T-cell (primary cell): ENCODE results near the gene IP6K1. TPM values are rescaled to one million over a fixed set of nuclear protein-coding genes. Genes with fewer than 3 reads are reported as not detected.

Source experiments
- ATAC-seq, 4 experiments: fragments of 200-7000 bp in 3 of 4; fragments of 150-1000 bp in 1 of 4; cut with Tn5 transposase; replicated peaks in 1 of 4; 1 replicate in 3 of 4; 2 replicates in 1 of 4; pipeline ENCODE4 v1.10.0; 2021; ENCODE audit warnings: moderate library complexity in 3 of 4, mild to moderate bottlenecking in 2 of 4, moderate number of reproducible peaks in 1 of 4
- CTCF ChIA-PET, 2 donors: fragments of 300-600 bp; sonication (Branson Sonifier 250); formaldehyde crosslinking; loops; one replicate each; lab custom pipeline; 2022; ENCODE audit warnings: antibody characterized with exemption in 2 of 2; lab: Charles Lee
- POLR2A ChIA-PET, 2 donors: fragments of 300-600 bp; sonication (Branson Sonifier 250); formaldehyde crosslinking; loops; one replicate each; lab custom pipeline; 2022; ENCODE audit warnings: antibody characterized with exemption in 2 of 2; lab: Charles Lee
- DNase-seq, 35 experiments: peaks; one replicate each; pipeline versions ENCODE4 v3.0.0 to v3.0.0-alpha.2; 2013 to 2023
- H3K27ac ChIP-seq: one replicate; pipeline ENCODE4 v1.5.1; 2013; ENCODE audit warnings: low read length
- H3K27me3 ChIP-seq, 2 experiments: replicated peaks in 1 of 2; 1 replicate in 1 of 2; 2 replicates in 1 of 2; pipeline versions ENCODE4 v1.6.1 to v1.7.0; 2013; ENCODE audit warnings: low read length in 1 of 2, mixed read lengths in 1 of 2; ENCODE audit not compliant: control insufficient read depth in 2 of 2, insufficient read depth in 2 of 2; ENCODE audit errors: extremely low read depth in 1 of 2
- H3K36me3 ChIP-seq, 2 donors: 1 replicate in 1 of 2; 2 replicates in 1 of 2; pipeline versions ENCODE4 v1.6.1 to v1.7.0; 2013; ENCODE audit warnings: low read length in 1 of 2; ENCODE audit not compliant: control insufficient read depth in 2 of 2, insufficient read depth in 1 of 2; ENCODE audit errors: extremely low read depth in 1 of 2
- H3K4me1 ChIP-seq, 2 experiments: 1 replicate in 1 of 2; 2 replicates in 1 of 2; pipeline versions ENCODE4 v1.6.1 to v1.7.0; 2013; ENCODE audit warnings: low read length in 2 of 2, mixed read lengths in 1 of 2; ENCODE audit not compliant: insufficient read depth in 2 of 2, control insufficient read depth in 1 of 2; ENCODE audit errors: extremely low read depth in 1 of 2
- H3K4me3 ChIP-seq, 2 donors: 1 replicate in 1 of 2; 2 replicates in 1 of 2; pipeline versions ENCODE4 v1.5.1 to v1.7.0; 2013; ENCODE audit warnings: mild to moderate bottlenecking in 2 of 2, low read length in 1 of 2, moderate library complexity in 1 of 2; ENCODE audit not compliant: control insufficient read depth in 1 of 2; ENCODE audit errors: extremely low read depth in 1 of 2
- H3K9me3 ChIP-seq: 2 replicates; pipeline ENCODE4 v1.7.0; 2013
- H3K27ac Mint-ChIP-seq, 2 donors: one replicate each; pipeline ENCODE4 v1.8.0; 2020 to 2021; ENCODE audit warnings: mild to moderate bottlenecking in 2 of 2, mixed read lengths in 2 of 2
- H3K27me3 Mint-ChIP-seq, 2 donors: one replicate each; pipeline ENCODE4 v1.8.0; 2021 to 2022; ENCODE audit warnings: mixed read lengths in 2 of 2
- H3K36me3 Mint-ChIP-seq: one replicate; pipeline ENCODE4 v1.8.0; 2021; ENCODE audit warnings: mixed read lengths
- H3K4me1 Mint-ChIP-seq, 3 donors: one replicate each; pipeline ENCODE4 v1.8.0; 2020 to 2022; ENCODE audit warnings: mixed read lengths in 3 of 3, mild to moderate bottlenecking in 1 of 3
- H3K4me3 Mint-ChIP-seq, 3 donors: one replicate each; pipeline ENCODE4 v1.8.0; 2020 to 2022; ENCODE audit warnings: mild to moderate bottlenecking in 3 of 3, mixed read lengths in 3 of 3, moderate library complexity in 3 of 3
- H3K9me3 Mint-ChIP-seq, 3 donors: one replicate each; pipeline ENCODE4 v1.8.0; 2020 to 2022; ENCODE audit warnings: mixed read lengths in 3 of 3
- WGBS: methylation state at CpG from one replicate; pipeline ENCODE4 v1.1.5; 2013; ENCODE audit warnings: missing lambda C conversion rate; ENCODE audit not compliant: insufficient coverage; 5-methylcytosine and 5-hydroxymethylcytosine counted together
- total RNA-seq, 35 experiments: library from RNA in 6 of 35; stranded (reverse) in 6 of 35; fragments of 120-200 nt in 1 of 35; gene quantifications; one replicate each; pipeline versions ENCODE4 v1.2.1 to v1.2.4 and lab custom pipeline; 2013 to 2026

Gene IP6K1
- total RNA-seq, 5 donors from 2014 or later (not counting 1 experiment from before 2014, with no cell fraction given): 31.6 to 62.2 (median 57.0) TPM

- Histone ChIP-seq H3K9me3 (no peaks in the 10 kb centered on the region), H3K27ac (peak overlapping the region; percentile 88), H3K36me3 (peaks cover 0 to 44% of the 10 kb centered on the region in 2 donors), H3K27me3 (no peaks in the 10 kb centered on the region), H3K4me1 (peaks cover 4 to 47% of the 10 kb centered on the region in 2 experiments), H3K4me3 (peak overlapping the region; percentile 65 to 82)
- Mint-ChIP-seq H3K4me1 (peaks cover 49 to 55% (median 51%) of the 10 kb centered on the region in 3 donors), H3K36me3 (peaks cover 19% of the 10 kb centered on the region), H3K27ac (peak overlapping the region; percentile 98 to 99), H3K27me3 (no peaks in the 10 kb centered on the region), H3K9me3 (no peaks in the 10 kb centered on the region), H3K4me3 (peak overlapping the region; percentile 85 to 97 (median 95))
- ChIA-PET CTCF (interaction anchor here in 1 of 2 donors (0.5 to 1.7 kb wide), 3 partner anchors 10 to 1744 kb away, joined by 5 to 22 read pairs (median 5); partner anchors contain the start of gene INKA1), POLR2A (interaction anchor here in 1 of 2 donors (0.6 to 0.7 kb wide), 2 partner anchors 10 to 1769 kb away, joined by 5 to 14 read pairs; partner anchors contain the start of gene INKA1)
- WGBS: 42% methylated on average over 8 of the region's 9 CpGs
- no peak for DNase-seq
- ATAC-seq: peak; percentile 4 to 11 (median 4)
Observed at GRCh38 chr3:49812916-49813496, 26.7 kb upstream of the IP6K1 start.

- H3K4me1 ChIP-seq: peaks cover 28 to 70% of the 10 kb centered on the region in 2 experiments
- ChIA-PET CTCF (interaction anchor here in 1 of 2 donors (0.9 kb wide), 1 partner anchor 30 kb away, joined by 3 read pairs; no protein-coding TSS in a partner anchor), POLR2A (no interaction called here)
- H3K27me3 ChIP-seq: no peaks in the 10 kb centered on the region
- peaks cover 0 to 48% of the 10 kb centered on the region in 2 donors for H3K36me3 ChIP-seq
- Mint-ChIP-seq H3K4me1 (peaks cover 67 to 72% (median 67%) of the 10 kb centered on the region in 3 donors), H3K27me3 (peaks cover 0 to under 1% of the 10 kb centered on the region in 2 donors), H3K9me3 (no peaks in the 10 kb centered on the region), H3K27ac (peak overlapping the region; percentile 80 to 89), H3K36me3 (peaks cover 17% of the 10 kb centered on the region), H3K4me3 (peak overlapping the region in 1 of 3 donors; percentile 62)
- no peak overlapping the region for H3K4me3 ChIP-seq
- no peaks in the 10 kb centered on the region for H3K9me3 ChIP-seq
- ATAC-seq (no peak), DNase-seq (no peak)
- H3K27ac ChIP-seq: no peak overlapping the region
- 84% methylated on average over 8 of the region's 13 CpGs for WGBS
Observed at GRCh38 chr3:49807431-49808114, 21.2 kb upstream of the IP6K1 start.

GRCh38 chr3:49806850-49807249 is 20.5 kb upstream of the IP6K1 start:
- CTCF ChIA-PET: interaction anchor here in 1 of 2 donors (1.2 kb wide), 1 partner anchor 32 kb away, joined by 5 read pairs; no protein-coding TSS in a partner anchor
- peaks cover 0 to under 1% of the 10 kb centered on the region in 2 experiments for H3K27me3 ChIP-seq
- H3K27ac ChIP-seq: peak overlapping the region; percentile 51
- DNase-seq: no peak
- ATAC-seq: no peak
- no peak overlapping the region for H3K4me3 ChIP-seq
- peaks cover 28 to 68% of the 10 kb centered on the region in 2 experiments for H3K4me1 ChIP-seq
- no peaks in the 10 kb centered on the region for H3K9me3 ChIP-seq
- peaks cover 0 to 41% of the 10 kb centered on the region in 2 donors for H3K36me3 ChIP-seq
- Mint-ChIP-seq H3K4me1 (peaks cover 64 to 68% (median 67%) of the 10 kb centered on the region in 3 donors), H3K9me3 (no peaks in the 10 kb centered on the region), H3K27me3 (peaks cover 0 to 3% of the 10 kb centered on the region in 2 donors), H3K27ac (peak overlapping the region; percentile 80 to 89), H3K36me3 (peaks cover 16% of the 10 kb centered on the region), H3K4me3 (peak overlapping the region in 1 of 3 donors; percentile 62)
- WGBS: 100% methylated on average over 2 of the region's 2 CpGs
- POLR2A ChIA-PET: interaction anchor here in 1 of 2 donors (0.5 to 0.9 kb wide), 2 partner anchors 8 to 10 kb away, joined by 4 to 7 read pairs; no protein-coding TSS in a partner anchor

- peaks cover 0 to 6% of the 10 kb centered on the region in 2 donors for H3K27me3 Mint-ChIP-seq
- Histone ChIP-seq H3K36me3 (peaks cover 0 to 33% of the 10 kb centered on the region in 2 donors), H3K4me1 (peaks cover 28 to 65% of the 10 kb centered on the region in 2 experiments), H3K27ac (peak overlapping the region; percentile 51), H3K4me3 (peak overlapping the region in 1 of 2 donors; percentile 11), H3K27me3 (peaks cover 0 to 4% of the 10 kb centered on the region in 2 experiments), H3K9me3 (no peaks in the 10 kb centered on the region)
- H3K9me3 Mint-ChIP-seq: no peaks in the 10 kb centered on the region
- H3K4me3 Mint-ChIP-seq: peak overlapping the region in 1 of 3 donors; percentile 62
- H3K4me1 Mint-ChIP-seq: peaks cover 60 to 62% (median 61%) of the 10 kb centered on the region in 3 donors
- peak overlapping the region; percentile 81 to 89 for H3K27ac Mint-ChIP-seq
- ChIA-PET CTCF (interaction anchor here (1.2 to 1.7 kb wide), 2 partner anchors 33 kb away, joined by 5 read pairs; no protein-coding TSS in a partner anchor), POLR2A (interaction anchor here (0.5 to 0.9 kb wide), 2 partner anchors 9 to 12 kb away, joined by 3 to 4 read pairs; no protein-coding TSS in a partner anchor)
- ATAC-seq (no peak), DNase-seq (peak in 24 of 35 experiments; percentile 7 to 46 (median 30))
- H3K36me3 Mint-ChIP-seq: peaks cover 9% of the 10 kb centered on the region
- WGBS: 45% methylated on average over 8 of the region's 11 CpGs
Observed at GRCh38 chr3:49805897-49806701, 19.8 kb upstream of the IP6K1 start.

GRCh38 chr3:49805367-49805782 is 19.0 kb upstream of the IP6K1 start:
- Mint-ChIP-seq H3K27me3 (peaks cover 0 to 8% of the 10 kb centered on the region in 2 donors), H3K4me3 (peak overlapping the region in 2 of 3 donors; percentile 15 to 62), H3K36me3 (peaks cover 6% of the 10 kb centered on the region), H3K9me3 (no peaks in the 10 kb centered on the region), H3K27ac (peak overlapping the region; percentile 81 to 89), H3K4me1 (peaks cover 57 to 58% (median 58%) of the 10 kb centered on the region in 3 donors)
- Histone ChIP-seq H3K27ac (peak overlapping the region; percentile 51), H3K4me1 (peaks cover 28 to 63% of the 10 kb centered on the region in 2 experiments), H3K9me3 (no peaks in the 10 kb centered on the region), H3K36me3 (peaks cover 0 to 26% of the 10 kb centered on the region in 2 donors), H3K4me3 (no peak overlapping the region), H3K27me3 (peaks cover 0 to 4% of the 10 kb centered on the region in 2 experiments)
- ChIA-PET POLR2A (interaction anchor here in 1 of 2 donors (0.5 to 0.6 kb wide), 2 partner anchors 13 to 50 kb away, joined by 3 read pairs; no protein-coding TSS in a partner anchor), CTCF (interaction anchor here (0.6 to 1.7 kb wide), 4 partner anchors 33 to 127 kb away, joined by 3 to 12 read pairs (median 4); no protein-coding TSS in a partner anchor)
- WGBS: 88% methylated on average over 1 of the region's 3 CpGs
- DNase-seq (peak in 2 of 35 experiments; percentile 7 to 9), ATAC-seq (no peak)
